K562 (cell line): Measurements from ENCODE around the gene CACYBP. TPM values are rescaled to one million over a fixed set of nuclear protein-coding genes. Genes with fewer than 3 reads are reported as not detected.

Experiments
- ARID3A ChIP-seq: IDR thresholded peaks from 2 replicates; pipeline ENCODE4 v1.6.1; 2012; ENCODE audit warnings: low read depth, low read length, improper control_type of control experiment, borderline replicate concordance
- ARNT ChIP-seq, 2 experiments: fragments of 450-650 bp; IDR thresholded peaks; 2 replicates each; pipeline ENCODE4 v1.6.1; 2016; ENCODE audit warnings: mild to moderate bottlenecking in 1 of 2
- CBX2 ChIP-seq: fragments of 200-600 bp; sonication (generic); IDR thresholded peaks from one replicate; pipeline ENCODE4 v1.6.1; 2012; ENCODE audit warnings: mild to moderate bottlenecking, low read length, inconsistent platforms; ENCODE audit not compliant: insufficient read depth, poor library complexity, severe bottlenecking
- CC2D1A ChIP-seq: fragments of 450-650 bp; IDR thresholded peaks from 2 replicates; pipeline ENCODE4 v1.6.1; 2017; ENCODE audit warnings: mild to moderate bottlenecking
- DDX20 ChIP-seq: fragments of 450-650 bp; IDR thresholded peaks from 2 replicates; pipeline ENCODE4 v1.6.1; 2016; ENCODE audit warnings: missing genetic modification characterization, low read depth, mild to moderate bottlenecking, missing compliant biosample characterization, moderate library complexity
- ESRRB ChIP-seq: fragments of 250-450 bp; sonication (Bioruptor Pico); IDR thresholded peaks from 2 replicates; pipeline ENCODE4 v1.5.0; 2020; ENCODE audit warnings: mild to moderate bottlenecking, moderate library complexity, borderline replicate concordance
- FOXJ2 ChIP-seq: fragments of 200-800 bp; sonication (Bioruptor generic); IDR thresholded peaks from 2 replicates; pipeline ENCODE4 v1.6.1; 2016; ENCODE audit warnings: missing genetic modification characterization, missing compliant biosample characterization
- HEY1 ChIP-seq: fragments of 250-450 bp; sonication (Bioruptor Pico); IDR thresholded peaks from 2 replicates; pipeline ENCODE4 v1.5.0; 2020; ENCODE audit warnings: mild to moderate bottlenecking, moderate library complexity, borderline replicate concordance
- MEIS2 ChIP-seq: fragments of 450-650 bp; IDR thresholded peaks from 2 replicates; pipeline ENCODE4 v1.6.1; 2014; ENCODE audit warnings: mild to moderate bottlenecking; ENCODE audit not compliant: partially characterized antibody
- NELFE ChIP-seq: IDR thresholded peaks from 2 replicates; pipeline ENCODE4 v1.6.1; 2011; ENCODE audit warnings: mild to moderate bottlenecking; ENCODE audit not compliant: insufficient read depth, insufficient read length
- RAD21 ChIP-seq, 2 experiments: fragments of 250-450 bp in 1 of 2; fragments of 450-650 bp in 1 of 2; sonication (Bioruptor Pico) in 1 of 2; formaldehyde crosslinking in 1 of 2; IDR thresholded peaks in 1 of 2; conservative IDR thresholded peaks in 1 of 2; 2 replicates each; pipeline versions ENCODE4 v1.4.0 to v1.8.0; 2020 to 2022; ENCODE audit warnings: mild to moderate bottlenecking in 2 of 2, moderate library complexity in 1 of 2
- RBM14 ChIP-seq: fragments of 200-400 bp; formaldehyde crosslinking; IDR thresholded peaks from 2 replicates; pipeline ENCODE4 v1.6.1; 2018; ENCODE audit warnings: low read depth, mild to moderate bottlenecking, low read length, moderate library complexity, borderline replicate concordance; ENCODE audit not compliant: insufficient read depth
- RERE ChIP-seq: sonication (generic); formaldehyde crosslinking; IDR thresholded peaks from 2 replicates; pipeline ENCODE4 v1.8.0; 2023; ENCODE audit warnings: missing genetic modification reagents, mild to moderate bottlenecking, borderline replicate concordance
- SAP30 ChIP-seq: fragments of 200-600 bp; sonication (generic); IDR thresholded peaks from 2 replicates; pipeline ENCODE4 v1.6.1; 2012; ENCODE audit warnings: borderline replicate concordance, low read depth, mild to moderate bottlenecking, moderate library complexity, low read length, control low read depth, inconsistent platforms; ENCODE audit not compliant: insufficient read depth, poor library complexity, severe bottlenecking
- SNRNP70 ChIP-seq: fragments of 200-400 bp; formaldehyde crosslinking; optimal IDR thresholded peaks from 2 replicates; pipeline ENCODE3; 2017; ENCODE audit warnings: low read depth, low read length
- TAF1 ChIP-seq: IDR thresholded peaks from 2 replicates; pipeline ENCODE4 v1.6.1; 2011; ENCODE audit warnings: mild to moderate bottlenecking, low read length, moderate library complexity; ENCODE audit not compliant: insufficient read depth, control insufficient read depth, severe bottlenecking; ENCODE audit errors: extremely low read depth
- ZFP30 ChIP-seq: fragments of 250-450 bp; sonication (Bioruptor Pico); IDR thresholded peaks from 2 replicates; pipeline ENCODE4 v1.8.0; 2022; ENCODE audit warnings: moderate library complexity, mild to moderate bottlenecking, inconsistent platforms, borderline replicate concordance
- ZNF224 ChIP-seq: sonication (generic); formaldehyde crosslinking; IDR thresholded peaks from 2 replicates; pipeline ENCODE4 v1.8.0; 2022; ENCODE audit warnings: mild to moderate bottlenecking, missing genetic modification reagents
- ZNF384 ChIP-seq: IDR thresholded peaks from 2 replicates; pipeline ENCODE4 v1.6.1; 2012; ENCODE audit warnings: low read depth, low read length, improper control_type of control experiment
- ZNF444 ChIP-seq: fragments of 250-450 bp; sonication (Bioruptor Pico); IDR thresholded peaks from 2 replicates; pipeline ENCODE4 v1.4.0; 2020; ENCODE audit warnings: mild to moderate bottlenecking, moderate library complexity
- ZNF830 ChIP-seq: fragments of 250-450 bp; sonication (Bioruptor Pico); IDR thresholded peaks from 2 replicates; pipeline ENCODE4 v1.5.0; 2021; ENCODE audit warnings: mild to moderate bottlenecking
- polyA plus RNA-seq, 8 experiments: library from polyadenylated mRNA; depleted of rRNA in 4 of 8; stranded (reverse) in 5 of 8; unstranded in 3 of 8; fragments of >200 nt; fragmentation: Nextera tagmentation in 2 of 8; fragmentation: Illumina TruSeq in 1 of 8; extraction: Ambion mirVana in 2 of 8; extraction: Trizol in 1 of 8; gene quantifications; 2 replicates each; pipeline versions ENCODE4 v1.2.1 to v1.2.3, GENCODE V29; 2011 to 2014; ENCODE audit warnings: inconsistent platforms in 1 of 8, missing spikeins in 1 of 8
- total RNA-seq, 7 experiments: library from RNA; depleted of rRNA in 6 of 7; stranded (reverse); fragments of >200 nt in 6 of 7; fragmentation: Illumina TruSeq in 2 of 7; extraction: Trizol in 2 of 7; gene quantifications; 2 replicates each; pipeline versions ENCODE4 v1.2.1 to v1.2.3, GENCODE V29; 2011 to 2021; ENCODE audit warnings: low replicate concordance in 1 of 7

CACYBP gene
- total and polyA plus RNA-seq, 9 of the 15 experiments (the other 6 are each of a cell fraction or from before 2014, with no cell fraction given) = 147 to 1,576 (median 488) TPM

- no peak for TF ChIP-seq ARID3A
- no peak for TF ChIP-seq FOXJ2 (tag)
- no peak for TF ChIP-seq ESRRB (CRISPR knock-in tag)
- no peak for TF ChIP-seq SAP30
- peak; percentile 78 for TF ChIP-seq ZNF384
- no peak for TF ChIP-seq ZFP30 (CRISPR knock-in tag)
- no peak for TF ChIP-seq DDX20 (tag)
- no peak for TF ChIP-seq HEY1 (CRISPR knock-in tag)
- no peak for TF ChIP-seq NELFE
- no peak for TF ChIP-seq TAF1
- no peak for TF ChIP-seq RBM14
- TF ChIP-seq RERE (CRISPR knock-in tag) = no peak
- TF ChIP-seq MEIS2 = peak; percentile 55
- no peak for TF ChIP-seq ZNF224 (CRISPR knock-in tag)
- no peak for TF ChIP-seq CBX2
- no peak for TF ChIP-seq ZNF830 (CRISPR knock-in tag)
- TF ChIP-seq ARNT (IDR thresholded peaks at IDR 0.05) = no peak
- no peak for TF ChIP-seq ZNF444 (CRISPR knock-in tag)
- peak; percentile 52; the same call in 1 of the 2 replicates for TF ChIP-seq CC2D1A
- TF ChIP-seq RAD21 (CRISPR knock-in tag; conservative IDR thresholded peaks at IDR 0.05 in 1 of 2, IDR thresholded peaks at IDR 0.05 in 1 of 2) = peak; percentile 75 to 91
- no peak for TF ChIP-seq SNRNP70
Observed at GRCh38 chr1:174982971-174983689, 16.6 kb upstream of the CACYBP start (continued).
